ENCODE measurements around the gene VPS51.

GRCh38 chr11:65096926-65097325 is 912 bp downstream of the VPS51 start:
- TF ChIP-seq SMC3 (IDR thresholded peaks at IDR 0.05; ENCODE audit: borderline replicate concordance, low read length) (no peak), STAT3 (IDR thresholded peaks at IDR 0.05; ENCODE audit: low read depth, low read length) (no peak), JUND (IDR thresholded peaks at IDR 0.05; ENCODE audit: low read depth, low read length) (no peak), NRF1 (conservative IDR thresholded peaks at IDR 0.05; ENCODE audit: low read depth, low read length) (no peak), PRDM15 (CRISPR knock-in tag; IDR thresholded peaks at IDR 0.05) (no peak), NFYB (IDR thresholded peaks at IDR 0.05; ENCODE audit: insufficient read depth, low read depth, low read length) (no peak), CTCF (IDR thresholded peaks at IDR 0.05 in 2 of 3, conservative IDR thresholded peaks at IDR 0.05 in 1 of 3; ENCODE audit: control insufficient read depth in 2 of 3, extremely low read depth in 1 of 3, insufficient read depth in 1 of 3, low read depth in 3 of 3, low read length in 3 of 3) (no peak), SP1 (IDR thresholded peaks at IDR 0.05; ENCODE audit: low read depth, low read length) (no peak), SRF (IDR thresholded peaks at IDR 0.05; ENCODE audit: low read depth in 2 of 2, low read length in 2 of 2) (no peak), POLR2A (IDR thresholded peaks at IDR 0.05; ENCODE audit: low read depth, low read length) (no peak), NR2C2 (IDR thresholded peaks at IDR 0.05; ENCODE audit: borderline replicate concordance, control insufficient read depth, insufficient read length, low read depth) (no peak), POLR2AphosphoS5 (IDR thresholded peaks at IDR 0.05; ENCODE audit: low read length) (no peak), DPF2 (IDR thresholded peaks at IDR 0.05) (no peak)

Data from GM12878 (cell line).